GM21528 (cell line): ENCODE measurements around the gene APBB2.

Experiments
- ATAC-seq: cut with Tn5 transposase; IDR thresholded peaks from one replicate; pipeline ENCODE4 v1.9.1; 2021; ENCODE audit warnings: mild to moderate bottlenecking, moderate library complexity; ENCODE audit not compliant: unreplicated experiment, low FRiP score

APBB2 gene

DNA sequence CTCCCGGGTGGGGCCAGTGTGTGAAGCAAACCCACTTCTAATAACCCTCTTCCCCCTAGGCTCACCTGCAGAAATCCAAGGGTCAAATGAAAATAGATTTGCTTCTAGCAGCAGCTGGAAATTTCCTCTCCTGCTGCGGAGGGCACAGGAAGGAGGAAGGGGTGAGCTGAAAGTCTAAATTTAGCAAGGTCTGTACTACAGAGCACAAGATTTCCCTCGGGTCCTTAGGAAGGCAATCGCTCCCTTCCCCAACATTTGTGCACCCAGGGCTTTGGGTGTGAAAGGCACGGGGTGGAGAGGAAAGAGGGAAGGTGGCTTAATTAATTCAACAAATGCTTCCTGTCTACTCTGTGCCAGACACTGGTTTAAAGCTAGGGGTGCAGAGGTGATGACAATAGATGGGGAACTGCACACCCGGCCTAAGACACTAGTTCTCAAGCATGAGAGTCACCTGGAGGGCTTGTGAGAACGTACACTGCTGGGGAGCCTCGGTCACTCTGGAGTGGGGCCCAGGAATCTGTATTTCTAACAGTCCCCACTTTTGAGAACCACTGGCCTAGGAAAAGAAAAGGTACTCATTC lies 260.2 kb downstream of the APBB2 start:
- no peak for ATAC-seq

DNA sequence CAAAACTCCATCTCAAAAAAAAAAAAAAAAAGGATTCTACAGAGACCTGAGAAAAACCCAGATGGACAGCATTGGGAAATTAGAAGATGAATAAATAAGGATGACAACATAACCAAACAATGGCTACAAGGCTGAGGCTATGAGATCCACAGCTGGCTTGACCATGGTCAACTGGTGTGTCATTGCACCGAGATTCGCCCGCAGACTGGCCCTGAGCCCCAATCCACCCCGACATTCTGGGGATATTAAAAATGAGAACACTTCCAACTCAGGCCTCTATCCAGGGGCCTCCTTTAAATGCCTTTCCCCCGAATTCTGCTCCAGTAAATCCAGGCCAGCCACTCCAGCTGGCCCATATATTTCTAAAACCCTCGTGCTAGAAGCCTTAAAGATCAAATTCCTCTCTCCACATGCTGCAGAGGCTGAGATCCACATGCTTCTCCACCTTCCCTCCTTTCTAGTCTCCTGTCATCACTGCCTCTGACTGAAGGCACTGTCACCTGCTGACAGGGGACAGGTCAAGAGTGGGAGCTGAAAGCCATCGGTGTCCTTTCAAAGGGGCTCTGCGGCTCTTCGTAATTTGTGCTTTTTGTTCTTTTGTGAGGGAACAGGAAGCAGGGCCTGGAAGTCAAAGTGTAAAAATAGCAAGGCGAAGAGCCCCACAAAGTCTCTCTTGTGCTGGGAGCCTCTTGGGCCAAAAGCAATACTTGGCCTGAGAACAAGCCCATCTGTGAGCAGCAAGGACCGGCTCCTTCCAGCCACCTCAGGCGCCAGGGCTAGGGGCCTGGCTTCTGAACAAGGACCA lies 260.9 kb downstream of the APBB2 start:
- no peak for ATAC-seq

DNA sequence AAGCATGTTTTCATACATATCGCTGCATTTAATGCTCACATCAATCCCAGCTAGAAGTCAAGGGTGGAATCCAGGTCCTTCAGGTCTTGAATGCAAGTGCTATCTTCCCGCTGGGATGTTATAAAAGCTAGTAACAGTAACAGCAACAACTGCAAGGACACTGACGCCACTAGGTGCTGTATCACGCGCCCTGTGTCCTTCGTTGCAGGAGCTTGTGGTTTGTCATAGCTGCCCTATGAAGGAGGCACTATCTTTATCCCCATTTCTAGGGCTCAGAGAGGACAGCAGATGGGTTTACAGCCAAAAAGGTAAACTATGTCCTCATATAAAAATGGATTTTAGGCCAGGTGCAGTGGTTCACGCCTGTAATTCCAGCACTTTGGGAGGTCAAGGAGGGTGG lies 261.7 kb downstream of the APBB2 start:
- ATAC-seq: no peak

DNA sequence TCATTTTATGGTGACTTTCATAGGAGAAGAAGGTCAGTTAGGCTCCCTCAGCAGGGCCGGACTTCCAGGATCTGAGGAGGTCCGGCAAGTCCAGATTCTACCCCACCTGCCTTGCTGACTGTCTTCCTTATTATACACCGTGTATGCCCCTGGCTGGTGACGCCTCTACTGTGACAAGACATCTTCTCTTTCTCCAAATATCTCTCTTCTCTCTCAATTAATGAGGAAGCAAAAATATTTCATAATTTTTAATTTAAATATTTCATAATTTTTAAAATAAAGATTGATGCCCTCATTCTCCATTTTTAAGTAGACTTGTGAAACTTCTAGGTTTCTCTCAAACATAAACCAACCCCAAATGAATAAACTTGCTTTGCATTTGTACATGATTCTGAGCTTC lies 262.1 kb downstream of the APBB2 start:
- ATAC-seq: no peak

DNA sequence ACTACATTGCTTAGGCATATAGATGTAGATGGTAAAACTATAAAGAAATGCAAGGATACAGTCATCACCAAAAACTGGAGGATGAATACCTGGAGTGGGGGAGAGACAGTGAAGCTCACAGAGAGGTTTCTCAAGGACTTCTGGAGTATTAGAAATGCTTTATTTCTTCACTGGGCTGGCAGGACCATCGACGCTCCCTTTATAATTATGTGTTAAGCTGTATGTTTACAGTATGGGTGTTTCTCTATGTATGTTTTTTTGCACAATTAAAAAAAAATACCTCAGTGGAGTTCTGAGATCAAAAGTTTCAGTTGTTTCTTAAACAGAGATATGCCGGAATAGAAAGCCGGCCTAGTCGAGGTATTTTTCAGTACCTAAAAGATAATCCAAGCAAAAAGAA lies 263.3 kb downstream of the APBB2 start:
- no peak for ATAC-seq

DNA sequence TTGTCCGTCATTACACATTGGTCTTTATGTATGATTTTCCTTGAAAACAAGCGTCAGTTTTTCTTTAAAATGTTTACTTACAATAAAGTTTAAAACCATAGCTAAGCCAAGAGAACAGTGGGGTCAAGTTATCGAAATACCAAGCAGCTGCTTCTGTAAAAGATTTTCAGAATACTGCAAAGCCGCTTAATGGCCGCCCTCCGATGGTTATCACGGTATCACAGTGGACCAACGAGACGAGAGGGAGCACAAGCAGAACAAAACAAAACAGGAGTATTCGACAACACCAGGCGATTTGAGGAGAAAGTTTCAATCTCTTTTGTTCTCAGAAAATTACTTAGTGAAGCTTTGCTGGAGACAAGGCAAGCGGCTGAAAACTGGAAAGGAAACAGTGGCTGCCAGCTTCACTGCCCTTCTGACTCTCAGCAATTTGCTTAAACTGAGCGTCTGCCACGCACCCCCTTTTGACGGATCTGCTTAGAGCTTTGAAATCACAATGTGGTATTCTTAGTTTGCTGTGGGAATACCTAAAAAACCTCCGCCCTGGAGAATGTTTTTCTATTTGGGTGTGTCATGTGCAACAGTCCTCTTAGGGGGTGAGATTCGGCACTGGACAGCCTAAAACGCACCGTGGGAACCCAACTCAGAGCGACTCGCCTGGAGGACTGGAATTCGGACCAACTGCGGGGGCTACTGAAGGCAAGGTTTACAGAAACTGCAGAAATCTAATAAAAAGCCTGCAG lies 264.8 kb downstream of the APBB2 start:
- no peak for ATAC-seq

DNA sequence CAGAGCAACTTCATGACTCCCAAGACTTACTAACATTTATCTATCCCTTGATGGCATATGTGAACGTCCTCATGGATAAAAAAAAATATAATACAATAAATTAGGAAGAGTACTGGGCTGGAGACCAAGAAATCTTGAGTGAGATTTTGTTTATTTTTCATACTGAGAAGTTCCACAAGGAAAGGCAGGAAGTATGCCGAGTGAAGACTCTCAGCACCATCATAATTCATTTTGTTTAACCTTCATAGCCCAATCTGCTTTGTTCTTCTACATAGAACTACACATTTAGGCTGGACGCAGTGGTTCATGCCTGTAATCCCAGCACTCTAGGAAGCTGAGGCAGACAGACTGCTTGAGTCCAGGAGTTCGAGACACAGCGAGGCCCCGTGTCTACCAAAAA lies 266.3 kb downstream of the APBB2 start:
- ATAC-seq: no peak

DNA sequence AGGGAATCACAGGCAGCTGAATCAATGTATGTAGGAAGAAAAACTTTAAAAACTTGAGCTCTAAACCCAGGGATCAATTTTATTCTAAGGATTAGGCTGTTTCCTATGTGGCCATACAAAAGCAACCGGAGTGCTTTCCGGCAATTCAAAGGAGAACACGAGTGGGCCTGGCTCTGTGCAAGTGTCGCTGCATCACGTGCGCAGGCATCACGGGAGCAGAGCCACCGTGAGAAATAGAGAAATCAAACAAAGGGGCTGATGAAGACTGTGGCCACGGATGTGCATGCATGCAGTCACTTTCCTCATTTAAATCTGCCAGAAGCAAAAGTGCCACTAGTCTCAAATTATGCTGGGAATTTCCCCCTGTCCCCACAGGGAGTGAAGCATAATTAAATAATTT lies 267.7 kb downstream of the APBB2 start:
- ATAC-seq: no peak

DNA sequence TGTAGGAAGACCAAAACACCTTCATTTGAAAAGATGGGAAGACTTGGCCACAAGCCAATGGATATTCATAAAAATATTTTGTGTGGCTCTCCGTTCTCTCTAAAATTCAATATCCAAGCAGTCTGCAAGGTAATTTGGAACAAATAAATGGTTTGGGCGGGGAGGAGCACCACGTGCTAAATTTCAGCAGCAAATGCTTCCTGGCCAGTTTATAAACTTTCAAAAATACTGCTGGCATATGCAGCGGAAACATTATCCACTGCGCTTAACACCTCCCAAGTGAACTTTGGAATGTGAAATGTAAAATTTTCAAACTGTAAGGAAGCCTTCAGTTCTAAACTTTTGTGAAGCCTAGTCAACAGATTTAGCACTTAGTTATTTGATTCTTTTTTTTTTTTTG lies 273.6 kb downstream of the APBB2 start:
- no peak for ATAC-seq

DNA sequence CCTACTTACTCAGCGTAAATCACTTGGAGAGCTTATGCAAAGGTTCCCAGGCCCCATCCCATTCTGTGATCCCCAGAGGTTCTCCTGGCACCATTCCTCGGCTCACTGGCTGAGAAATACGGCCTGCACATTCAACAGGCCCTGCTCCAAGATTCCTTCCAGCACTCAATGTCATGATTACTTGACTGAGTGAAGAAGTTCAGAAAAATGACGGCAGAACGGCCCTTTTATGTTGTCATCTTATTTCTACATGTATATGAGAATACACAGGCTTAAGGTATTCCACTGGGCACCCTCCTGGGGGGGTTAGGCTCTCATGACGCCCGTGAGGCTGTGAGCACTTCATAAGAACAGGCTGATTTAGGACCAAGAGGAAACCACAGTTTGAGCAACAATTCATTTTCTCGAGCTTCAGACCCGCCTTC lies 274.0 kb downstream of the APBB2 start:
- no peak for ATAC-seq

DNA sequence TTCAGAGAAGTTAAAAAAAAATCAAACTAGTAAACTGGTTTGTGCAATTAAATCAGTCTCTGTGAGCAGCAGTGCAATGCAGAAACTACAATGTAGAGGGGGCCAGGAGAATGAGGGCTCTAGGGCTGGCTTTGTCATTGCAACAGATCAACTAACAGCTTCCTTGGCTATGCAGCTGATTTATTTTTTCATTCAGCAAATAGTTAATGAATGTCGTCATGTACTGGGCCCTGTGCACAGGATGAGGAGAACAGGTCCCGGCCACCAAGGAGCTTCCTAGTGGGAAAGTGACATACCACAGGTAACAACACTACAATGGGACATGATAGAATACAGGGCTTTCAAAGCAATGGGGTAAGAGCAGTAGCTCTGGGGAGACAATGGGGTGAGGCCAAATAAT lies 274.5 kb downstream of the APBB2 start:
- ATAC-seq: no peak

DNA sequence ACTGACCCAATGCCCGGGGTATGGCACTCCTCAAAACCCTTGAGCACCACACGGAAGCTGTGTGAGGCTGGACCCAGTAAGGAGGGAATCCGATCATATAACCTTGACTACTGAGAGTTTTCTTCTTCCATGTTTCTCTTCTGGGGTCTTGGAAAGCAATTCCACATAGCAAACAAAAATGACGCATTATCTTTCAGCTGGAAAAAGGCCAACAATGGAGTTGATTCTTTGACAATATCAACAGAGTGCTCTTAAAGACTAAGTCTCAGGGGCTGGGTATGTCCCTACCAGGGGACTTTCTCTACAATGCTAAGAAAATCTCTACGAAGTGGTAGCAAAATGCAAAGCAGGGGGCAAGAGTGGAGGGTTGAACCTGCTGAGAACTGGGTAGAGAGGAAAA lies 276.0 kb downstream of the APBB2 start:
- ATAC-seq: no peak

DNA sequence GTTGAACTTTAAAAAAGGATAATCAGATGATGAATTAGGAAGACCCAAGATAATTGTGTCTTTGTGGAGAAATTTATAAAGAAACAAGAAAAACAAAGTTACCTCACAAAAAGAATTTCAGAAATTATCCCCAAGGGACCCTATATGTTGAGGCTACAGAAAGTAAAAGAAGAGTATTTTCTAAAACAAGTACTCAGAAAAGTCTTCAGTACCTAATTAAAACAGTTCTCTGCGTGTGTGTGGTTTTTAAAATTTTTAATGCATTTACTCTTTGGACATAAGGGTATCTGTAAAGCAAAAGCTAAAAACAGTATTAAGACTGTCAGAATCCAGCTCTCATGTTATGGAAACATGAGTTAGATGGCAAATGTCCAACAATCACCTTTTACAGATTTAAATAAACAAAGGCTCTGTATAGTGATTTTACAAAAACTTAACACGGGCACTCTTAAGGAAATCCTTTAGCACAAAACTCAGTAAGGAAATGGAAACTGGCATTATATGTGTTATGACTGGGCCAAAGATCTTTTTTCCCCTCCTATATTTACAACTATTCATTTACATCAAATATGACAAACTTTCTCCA lies 277.1 kb downstream of the APBB2 start:
- no peak for ATAC-seq

DNA sequence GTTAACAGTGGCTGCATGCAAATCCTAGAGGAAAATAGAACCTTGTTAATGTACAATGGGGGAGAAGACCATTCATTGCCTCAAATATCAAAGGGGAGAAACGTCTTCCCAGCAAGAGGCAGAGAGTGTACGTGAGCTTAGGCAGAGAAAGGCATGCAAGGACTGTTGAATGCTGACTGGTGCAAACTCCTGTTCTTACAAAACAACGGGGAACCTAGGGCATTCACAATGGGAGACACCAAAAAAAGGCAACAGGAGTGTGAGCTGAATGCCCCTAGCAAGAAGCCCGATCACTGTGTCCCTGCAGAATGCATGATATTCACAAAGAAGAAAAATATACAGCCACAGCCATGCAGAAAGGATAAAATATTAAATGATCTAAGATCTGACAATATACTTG lies 279.7 kb downstream of the APBB2 start:
- no peak for ATAC-seq

DNA sequence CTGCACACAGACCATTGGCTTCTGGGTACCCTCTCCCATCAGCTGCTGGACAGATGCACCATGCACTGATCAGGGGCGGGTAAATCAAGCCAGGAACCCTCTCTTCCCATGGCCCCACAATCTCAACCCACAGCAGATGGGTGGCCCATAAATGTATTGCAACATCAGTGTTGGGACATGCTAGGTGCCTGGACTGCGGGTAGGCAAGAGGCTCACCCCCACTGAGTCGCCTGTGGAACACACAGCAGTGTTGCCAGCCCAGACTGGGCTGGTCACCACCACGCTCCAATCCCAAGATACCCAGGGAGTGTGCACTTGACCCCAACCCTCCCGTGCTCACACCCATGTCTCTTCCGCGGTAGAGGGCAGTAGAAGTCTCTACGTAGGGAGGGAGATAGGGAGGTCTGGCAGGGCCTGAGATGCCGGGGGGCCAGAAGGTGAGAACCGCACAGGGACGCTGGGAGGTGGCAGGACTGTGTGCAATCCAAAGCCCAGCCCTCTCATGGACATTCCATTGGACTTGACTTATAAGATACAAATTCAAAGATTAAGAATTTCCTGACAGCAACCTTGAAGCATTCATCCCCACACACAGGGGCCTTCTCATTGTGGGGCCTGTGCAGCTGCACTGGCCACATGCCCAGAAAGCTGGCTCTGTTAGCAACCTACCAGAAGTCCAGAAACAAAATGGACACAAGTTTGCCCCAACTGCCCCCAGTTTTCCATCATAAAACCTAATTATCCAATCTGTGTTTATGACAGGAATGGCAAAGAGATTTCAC lies 280.9 kb downstream of the APBB2 start:
- no peak for ATAC-seq

DNA sequence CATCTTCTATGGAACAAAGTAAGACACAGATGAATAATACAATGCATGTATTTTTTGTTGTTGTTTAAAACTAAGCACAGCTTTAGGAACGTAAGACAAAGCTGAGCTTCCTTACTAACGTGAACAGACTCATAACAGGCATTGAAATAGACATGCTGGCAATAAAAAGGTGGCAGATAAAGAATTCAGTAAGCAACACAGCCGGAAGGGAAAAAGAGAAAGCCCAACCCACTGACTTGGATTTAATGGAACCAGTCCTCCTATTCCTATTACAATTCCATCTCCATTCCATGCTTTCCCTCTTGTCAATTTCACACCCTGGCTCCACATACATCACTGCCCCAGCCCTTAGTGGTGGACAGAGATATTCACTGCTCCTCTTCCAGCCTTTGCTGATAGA lies 282.5 kb downstream of the APBB2 start:
- no peak for ATAC-seq

DNA sequence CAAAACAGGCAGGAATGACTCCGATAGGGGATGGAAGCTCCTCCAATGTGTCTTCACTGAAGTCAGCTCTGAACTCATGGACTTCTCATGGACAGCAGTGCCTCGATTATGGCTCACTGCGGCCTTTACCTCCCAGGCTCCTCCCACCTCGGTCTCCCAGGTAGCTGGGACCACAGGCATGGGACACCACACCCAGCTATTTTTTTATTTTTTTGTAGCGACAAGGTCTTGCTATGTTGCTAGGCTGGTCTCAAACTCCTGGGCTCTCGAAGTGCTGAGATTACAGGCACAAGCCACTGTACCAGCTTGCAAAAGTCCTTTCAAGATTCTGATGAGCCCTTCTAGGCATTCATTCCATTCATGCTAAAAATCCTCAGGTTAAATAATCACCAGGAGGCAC lies 283.1 kb downstream of the APBB2 start:
- no peak for ATAC-seq

DNA sequence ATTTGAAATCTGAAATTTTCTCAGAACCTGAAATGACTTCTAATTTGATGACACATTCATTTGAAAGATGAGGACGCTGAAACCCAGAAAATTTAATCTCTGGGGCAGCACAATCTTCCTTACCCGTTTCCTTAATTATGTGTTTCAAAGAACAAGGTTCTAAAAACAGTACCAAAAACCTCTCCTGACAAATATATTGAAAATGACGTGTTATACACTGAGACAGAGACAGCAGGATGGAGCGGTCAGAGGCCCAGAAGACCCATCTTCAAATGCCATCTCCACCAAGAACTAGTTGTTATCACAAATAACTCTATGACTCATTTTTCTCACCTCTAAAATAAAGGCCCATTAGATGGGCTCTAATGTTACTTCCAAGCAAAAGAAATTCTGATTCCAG lies 287.3 kb downstream of the APBB2 start:
- no peak for ATAC-seq

DNA sequence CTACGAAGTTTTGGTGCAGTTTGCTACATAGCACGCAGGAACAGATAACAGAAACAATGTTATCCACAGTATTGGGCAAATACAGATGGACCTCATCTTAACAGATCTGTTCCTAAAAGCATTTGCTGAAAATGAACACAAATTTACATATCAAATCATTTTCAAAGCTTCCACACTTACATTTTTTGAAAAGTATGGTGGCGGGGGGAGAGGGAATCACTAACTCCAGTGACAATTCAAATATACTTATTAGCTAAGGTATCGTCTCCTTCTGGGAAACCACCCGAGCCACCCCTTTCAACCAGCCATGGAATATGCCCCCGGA lies 289.6 kb downstream of the APBB2 start:
- ATAC-seq: no peak

DNA sequence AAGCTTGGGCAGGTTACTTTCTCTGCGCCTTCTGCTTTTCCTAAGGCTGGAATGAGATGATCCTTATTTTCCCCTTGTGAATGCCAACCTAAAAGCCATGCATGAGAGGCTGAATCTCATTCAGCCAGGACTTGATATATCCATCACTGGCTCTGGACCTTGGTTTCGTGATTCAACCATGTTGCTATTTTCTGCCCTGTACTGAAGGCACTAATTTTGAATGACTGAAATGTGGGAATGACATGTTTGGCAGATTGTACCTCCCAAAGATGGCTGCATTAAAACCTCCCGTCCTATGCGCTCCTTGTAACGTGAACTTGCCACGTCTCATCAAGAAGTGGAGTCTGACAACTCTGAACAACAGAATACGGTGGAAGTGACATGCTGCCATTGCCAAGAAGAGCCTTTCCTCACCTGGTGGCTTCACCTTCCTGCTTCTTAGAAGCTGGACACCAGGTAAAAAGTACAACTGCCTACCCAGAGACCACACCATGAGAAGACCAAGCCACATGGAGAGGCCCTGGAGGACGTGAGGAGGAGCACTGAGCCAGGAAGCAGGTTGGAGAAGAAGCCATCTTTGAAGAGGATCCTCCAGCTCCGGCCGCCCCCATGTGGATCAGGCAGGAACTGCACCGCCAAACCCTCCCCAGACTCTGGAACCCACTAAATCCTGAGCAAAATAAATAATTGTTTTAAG lies 290.1 kb downstream of the APBB2 start:
- ATAC-seq: peak; percentile 66
